GM12874 (cell line): ENCODE data around the gene COX7A2.

Source experiments
- CTCF ChIP-seq: IDR thresholded peaks from 2 replicates; pipeline ENCODE4 v1.5.1; 2011; ENCODE audit warnings: low read depth, mild to moderate bottlenecking, control low read depth, low read length, moderate library complexity; ENCODE audit not compliant: insufficient read depth

Gene COX7A2

GRCh38 chr6:75279418-75279817 lies 35.8 kb upstream of the COX7A2 start:
- no peak for TF ChIP-seq CTCF

- TF ChIP-seq CTCF: no peak
Measured at GRCh38 chr6:75278474-75279077, 35.0 kb upstream of the COX7A2 start.

GRCh38 chr6:75275067-75275466 lies 31.5 kb upstream of the COX7A2 start:
- no peak for TF ChIP-seq CTCF

GRCh38 chr6:75273009-75273408 lies 29.4 kb upstream of the COX7A2 start:
- no peak for TF ChIP-seq CTCF

GRCh38 chr6:75272145-75272840 lies 28.7 kb upstream of the COX7A2 start:
- TF ChIP-seq CTCF: no peak

- TF ChIP-seq CTCF: no peak
Measured at GRCh38 chr6:75268988-75269354, 25.4 kb upstream of the COX7A2 start.

- TF ChIP-seq CTCF: no peak
Measured at GRCh38 chr6:75268121-75268987, 24.8 kb upstream of the COX7A2 start.
